ENCODE measurements around the gene VPS35L. TPM values are rescaled to one million over a fixed set of nuclear protein-coding genes. Genes with fewer than 3 reads are reported as not detected.

VPS35L gene
- total and polyA plus RNA-seq, 2 of the 13 experiments (the other 11 are each of a cell fraction or from before 2014, with no cell fraction given): 1.4 to 1.6 TPM

- 97% methylated on average over 15 of the region's 15 CpGs for WGBS (ENCODE audit: low lambda C conversion rate)
- no peak overlapping the region for H3K4me2 ChIP-seq (ENCODE audit: low read depth, low read length)
- POLR2A ChIA-PET: no interaction called here
- peaks cover 3% of the 10 kb centered on the region for H4K20me1 ChIP-seq (ENCODE audit: insufficient read depth, low read length)
- FAIRE-seq: no peak
- no peak for ATAC-seq
- TF ChIP-seq BRF2 (CRISPR knock-in tag; IDR thresholded peaks at IDR 0.05) (no peak), ZNF747 (CRISPR knock-in tag; IDR thresholded peaks at IDR 0.05; ENCODE audit: borderline replicate concordance) (no peak), TP53 (CRISPR knock-in tag; conservative IDR thresholded peaks at IDR 0.05) (no peak), FOXO1 (CRISPR knock-in tag; IDR thresholded peaks at IDR 0.05) (no peak), ZNF704 (CRISPR knock-in tag; IDR thresholded peaks at IDR 0.05; ENCODE audit: borderline replicate concordance) (no peak), PCBP1 (IDR thresholded peaks at IDR 0.05; ENCODE audit: borderline replicate concordance, low read depth, low read length) (no peak), ZNF781 (CRISPR knock-in tag; IDR thresholded peaks at IDR 0.05; ENCODE audit: borderline replicate concordance, not compliant biosample characterization) (no peak), U2AF1 (optimal IDR thresholded peaks at IDR 0.05; ENCODE audit: low read depth, low read length) (no peak), ZUFSP (CRISPR knock-in tag; IDR thresholded peaks at IDR 0.05; ENCODE audit: borderline replicate concordance) (no peak), ZBTB7B (CRISPR knock-in tag; IDR thresholded peaks at IDR 0.05) (no peak), ZNF468 (CRISPR knock-in tag; IDR thresholded peaks at IDR 0.05) (no peak), KMT2A (CRISPR knock-in tag; IDR thresholded peaks at IDR 0.05) (no peak), ZNF510 (CRISPR knock-in tag; IDR thresholded peaks at IDR 0.05; ENCODE audit: low read depth) (no peak)
- no peak overlapping the region for H3K4me3 ChIP-seq (replicated peaks in 1 of 3; ENCODE audit: insufficient read depth in 1 of 3, low read depth in 2 of 3, low read length in 3 of 3)
- peaks cover 16% of the 10 kb centered on the region for H3K4me1 ChIP-seq (ENCODE audit: insufficient read depth, low read length)
- peaks cover 54 to 69% of the 10 kb centered on the region in 2 experiments for H3K36me3 ChIP-seq (replicated peaks in 1 of 2; ENCODE audit: control insufficient read depth in 1 of 2, insufficient read depth in 2 of 2, low read length in 2 of 2)
- no peak overlapping the region for H3K9ac ChIP-seq (ENCODE audit: insufficient read depth, low read depth, low read length)
- CTCF ChIA-PET (ENCODE audit: low intra/inter-chr PET ratio, low total read pairs): no interaction called here
- no peak for DNase-seq (ENCODE audit: low spot score)
- no peaks in the 10 kb centered on the region for H3K9me3 ChIP-seq (ENCODE audit: low read length)
- H3K79me2 ChIP-seq (ENCODE audit: insufficient read depth, low read length): peaks cover 7% of the 10 kb centered on the region
- in situ Hi-C loops (cut with HindIII; ENCODE audit: extremely low pct_ligation_motif_present, low pct_unique_long_range_greater_than_20kb) (no loop called here), intact Hi-C loops (cut with micrococcal nuclease; ENCODE audit: unreplicated experiment) (no loop called here)
- H3K27me3 ChIP-seq (ENCODE audit: control insufficient read depth in 1 of 2, insufficient read depth in 2 of 2, low read length in 2 of 2): no peaks in the 10 kb centered on the region
- BruUV-seq (replicated peaks): no TSS peak
- no peak overlapping the region for H2AFZ ChIP-seq (ENCODE audit: low read length)
- no peak overlapping the region for H3K27ac ChIP-seq (ENCODE audit: extremely low read length, insufficient read depth, low read length)
Observed at GRCh38 chr16:19706846-19707245, 151.3 kb downstream of the VPS35L start.

All from HepG2 (cell line).